GM21381 (cell line): ENCODE measurements around the gene POGK.

Source experiments
- ATAC-seq: cut with Tn5 transposase; IDR thresholded peaks from one replicate; pipeline ENCODE4 v1.9.1; 2021; ENCODE audit warnings: mild to moderate bottlenecking, moderate library complexity; ENCODE audit not compliant: unreplicated experiment

The POGK gene

GRCh38 chr1:166900987-166901386, 61.7 kb downstream of the POGK start:
- ATAC-seq, result no peak

DNA sequence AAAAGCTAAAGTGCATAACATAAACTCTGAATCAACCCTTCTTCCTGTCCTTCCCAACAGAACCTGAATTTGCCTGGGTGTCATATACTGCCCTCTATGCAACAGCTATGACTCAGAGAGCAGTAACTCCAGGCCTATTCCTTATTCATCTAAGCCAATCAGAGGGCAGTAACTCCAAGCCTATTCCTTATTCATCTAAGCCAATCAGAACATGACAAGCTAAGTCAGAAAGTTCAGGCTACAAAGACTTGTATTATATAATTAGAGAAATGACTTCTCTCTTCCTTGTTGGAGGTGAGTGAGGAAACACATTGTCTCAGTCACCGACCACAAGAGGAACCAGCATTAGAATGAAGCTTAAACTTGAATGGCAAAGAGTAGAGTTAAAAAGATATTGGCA, 63.0 kb downstream of the POGK start:
- no peak for ATAC-seq

DNA sequence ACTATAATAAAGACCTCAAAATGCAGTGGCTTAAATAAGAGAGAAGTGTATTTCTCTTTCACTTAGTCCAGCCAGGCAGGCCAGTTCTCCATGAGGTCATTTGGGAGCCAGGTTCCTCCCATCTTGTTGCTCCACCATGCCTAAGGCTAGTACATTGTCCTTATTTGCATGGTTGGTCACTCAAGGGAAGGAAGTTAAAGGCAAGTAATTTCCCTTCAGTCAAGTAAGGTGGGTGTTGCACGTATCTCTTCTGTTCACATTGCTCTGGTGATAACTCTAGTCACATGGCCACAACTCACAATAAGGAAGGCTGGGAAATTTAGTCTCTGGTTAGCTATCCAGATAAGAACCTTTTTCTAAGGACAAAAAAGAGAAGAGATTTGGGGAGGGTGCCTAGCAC, 64.0 kb downstream of the POGK start:
- ATAC-seq, result no peak

GRCh38 chr1:166905136-166905535, 65.9 kb downstream of the POGK start:
- no peak for ATAC-seq

DNA sequence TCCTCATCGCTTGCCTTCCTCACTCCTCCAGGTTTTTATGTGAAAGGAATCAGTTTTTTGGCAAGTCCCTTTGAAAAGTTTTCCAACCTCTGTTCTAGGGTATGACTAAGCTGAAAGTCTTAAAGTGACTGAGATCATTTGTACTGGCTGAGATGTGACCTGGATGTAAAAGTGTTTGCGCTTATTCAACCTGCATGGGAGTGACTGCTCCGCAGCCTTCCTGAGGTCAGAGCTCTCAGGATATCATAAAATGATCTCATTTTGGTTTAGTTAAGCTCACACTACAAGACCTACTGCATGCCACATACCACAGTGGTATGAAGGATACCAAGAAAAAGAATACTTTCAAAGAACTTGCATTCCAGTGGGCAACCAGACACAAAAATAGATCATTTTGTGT, 66.6 kb downstream of the POGK start:
- no peak for ATAC-seq
